ENCODE results near the gene GRIK3. TPM values are rescaled to one million over a fixed set of nuclear protein-coding genes. Genes with fewer than 3 reads are reported as not detected.

The GRIK3 gene
- total RNA-seq, 4 donors from 2014 or later = under 0.01 to 0.16 TPM; not detected in 2

DNA sequence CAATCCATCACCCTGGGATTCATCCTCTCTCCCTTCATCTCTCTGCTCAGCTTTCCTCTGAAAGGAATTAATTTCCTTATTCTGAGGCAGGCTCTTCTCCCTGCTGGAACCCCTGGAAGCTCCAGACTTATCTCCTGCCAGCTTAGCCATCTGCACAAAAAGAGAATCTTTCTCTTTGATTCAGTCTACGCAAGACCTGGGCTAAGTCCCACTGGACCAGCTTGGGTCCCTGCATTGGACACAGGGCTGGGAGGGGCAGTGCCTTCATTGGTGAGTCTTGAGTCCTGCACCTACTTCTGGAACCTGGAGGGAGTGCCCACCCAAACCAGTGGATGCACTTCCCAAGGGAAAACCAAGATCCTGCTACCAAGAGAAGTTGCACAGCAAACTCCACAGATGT lies 279.9 kb downstream of the GRIK3 start:
- TF ChIP-seq, protein P1, sequence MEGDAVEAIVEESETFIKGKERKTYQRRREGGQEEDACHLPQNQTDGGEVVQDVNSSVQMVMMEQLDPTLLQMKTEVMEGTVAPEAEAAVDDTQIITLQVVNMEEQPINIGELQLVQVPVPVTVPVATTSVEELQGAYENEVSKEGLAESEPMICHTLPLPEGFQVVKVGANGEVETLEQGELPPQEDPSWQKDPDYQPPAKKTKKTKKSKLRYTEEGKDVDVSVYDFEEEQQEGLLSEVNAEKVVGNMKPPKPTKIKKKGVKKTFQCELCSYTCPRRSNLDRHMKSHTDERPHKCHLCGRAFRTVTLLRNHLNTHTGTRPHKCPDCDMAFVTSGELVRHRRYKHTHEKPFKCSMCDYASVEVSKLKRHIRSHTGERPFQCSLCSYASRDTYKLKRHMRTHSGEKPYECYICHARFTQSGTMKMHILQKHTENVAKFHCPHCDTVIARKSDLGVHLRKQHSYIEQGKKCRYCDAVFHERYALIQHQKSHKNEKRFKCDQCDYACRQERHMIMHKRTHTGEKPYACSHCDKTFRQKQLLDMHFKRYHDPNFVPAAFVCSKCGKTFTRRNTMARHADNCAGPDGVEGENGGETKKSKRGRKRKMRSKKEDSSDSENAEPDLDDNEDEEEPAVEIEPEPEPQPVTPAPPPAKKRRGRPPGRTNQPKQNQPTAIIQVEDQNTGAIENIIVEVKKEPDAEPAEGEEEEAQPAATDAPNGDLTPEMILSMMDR (IDR thresholded peaks at IDR 0.05; ENCODE audit: low read depth) = no peak

DNA sequence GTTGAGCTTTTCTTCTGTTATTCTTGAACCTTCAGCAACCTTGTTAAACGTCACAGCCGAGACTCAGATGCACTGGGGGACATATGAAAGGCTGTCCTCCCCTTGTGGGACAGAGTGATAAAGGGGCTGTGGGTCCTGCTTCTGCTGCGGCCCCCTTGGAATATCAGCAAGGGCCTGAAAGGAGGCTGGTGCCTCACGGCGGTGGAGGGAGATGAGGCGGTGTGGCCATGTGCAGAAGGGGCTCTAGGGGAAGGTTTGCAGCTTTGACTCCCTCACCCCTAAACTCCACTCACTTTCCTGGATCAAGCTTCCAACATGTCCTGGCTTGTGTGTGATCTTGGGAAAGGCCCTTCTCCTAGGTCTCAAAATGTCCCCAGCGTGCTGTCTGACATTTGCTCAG lies 280.9 kb downstream of the GRIK3 start:
- TF ChIP-seq, protein P1 (IDR thresholded peaks at IDR 0.05; ENCODE audit: low read depth) = no peak

DNA sequence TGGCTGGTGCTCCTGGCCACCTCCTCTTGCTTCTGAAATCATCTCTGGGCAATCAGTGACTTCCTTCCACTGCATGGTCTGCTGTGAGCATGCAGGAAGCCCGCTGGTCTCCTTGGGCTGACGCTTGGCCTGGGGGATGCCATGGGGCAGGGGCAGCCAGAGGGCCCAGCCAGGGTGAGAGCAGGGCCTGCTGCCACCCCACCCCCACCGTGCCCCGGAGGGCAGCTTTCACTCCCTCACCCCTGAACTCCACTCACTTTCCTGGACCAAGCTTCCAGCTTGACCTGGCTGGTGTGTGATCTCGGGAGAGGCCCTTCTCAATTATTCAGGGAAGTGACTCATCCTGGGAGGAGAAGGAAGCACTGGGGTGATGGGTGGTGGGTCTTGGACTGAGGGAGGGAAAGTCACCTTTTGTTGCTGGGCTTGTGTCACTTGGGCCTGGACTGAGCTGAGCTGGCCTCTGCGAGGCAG lies 281.4 kb downstream of the GRIK3 start:
- TF ChIP-seq, protein P1 (IDR thresholded peaks at IDR 0.05; ENCODE audit: low read depth) = no peak

DNA sequence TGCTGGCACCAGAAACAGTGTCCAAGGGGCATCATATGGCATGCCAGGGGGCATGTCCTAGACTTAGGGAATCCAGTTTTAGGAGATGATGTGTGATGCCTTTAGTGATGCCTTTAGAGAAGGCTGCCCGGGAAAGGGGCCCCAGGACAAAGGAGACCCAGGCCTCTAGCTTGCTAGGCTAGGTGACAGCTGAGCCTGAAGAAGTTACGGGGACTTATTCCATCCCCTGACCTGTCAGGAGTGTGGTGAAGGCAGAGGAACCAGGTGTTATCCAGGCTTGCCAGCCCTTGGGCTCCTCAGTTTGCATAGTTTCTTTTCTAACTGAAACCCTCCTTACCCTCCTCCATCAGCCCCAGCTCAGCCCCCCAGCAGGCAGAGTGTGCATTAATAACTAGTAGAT lies 281.9 kb downstream of the GRIK3 start:
- TF ChIP-seq, protein P1 (IDR thresholded peaks at IDR 0.05; ENCODE audit: low read depth) = no peak

DNA sequence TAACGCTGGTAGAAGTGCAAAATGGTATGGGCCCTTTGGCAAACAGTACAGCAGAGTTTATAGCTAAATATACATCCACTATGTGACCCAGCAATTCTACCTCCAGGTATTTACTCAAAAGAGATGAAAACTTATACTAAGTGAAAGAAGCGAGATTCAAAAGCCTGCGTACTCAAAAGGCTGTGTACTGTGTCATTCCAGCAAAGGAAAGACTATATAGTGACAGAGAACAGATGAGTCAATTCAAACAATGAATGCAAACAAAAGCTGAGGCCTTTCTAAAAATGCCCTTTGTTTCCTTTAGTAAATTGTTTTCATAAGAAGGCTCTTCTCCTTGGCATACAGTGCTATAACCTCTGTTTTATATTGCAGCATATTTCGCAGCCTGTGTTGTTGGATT lies 282.8 kb downstream of the GRIK3 start:
- TF ChIP-seq, protein P1 (IDR thresholded peaks at IDR 0.05; ENCODE audit: low read depth) = no peak

DNA sequence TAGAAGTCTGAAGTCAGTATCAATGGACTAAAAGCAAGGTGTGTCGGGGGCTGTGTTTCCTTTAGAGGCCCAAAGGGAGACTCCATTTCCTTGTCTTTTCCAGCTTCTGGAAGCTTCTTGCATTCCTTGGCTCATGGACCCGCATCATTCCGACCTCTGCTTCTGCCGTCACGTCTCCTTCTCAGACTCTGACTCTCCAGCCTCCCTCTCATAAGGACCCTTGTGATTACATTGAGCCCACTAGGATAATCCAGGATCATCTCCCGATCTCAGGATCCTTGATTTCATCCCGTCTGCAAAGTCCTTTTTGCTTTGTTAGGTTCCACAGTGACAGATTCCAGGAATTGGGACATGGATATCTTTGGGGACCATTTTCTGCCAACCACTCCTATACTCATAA lies 285.8 kb downstream of the GRIK3 start:
- TF ChIP-seq, protein P1 (IDR thresholded peaks at IDR 0.05; ENCODE audit: low read depth) = no peak

Data from subcutaneous adipose tissue (tissue), 4 donors.